Suprapubic skin (tissue), 4 donors: ENCODE results near the gene UXT. TPM values are rescaled to one million over a fixed set of nuclear protein-coding genes. Genes with fewer than 3 reads are reported as not detected.
"Not testable (repeated sequence)": the region's sequence is repeated elsewhere in the genome, so short reads cannot be mapped to it uniquely, and the experiment has no call there.

Source experiments
- DNase-seq, 2 donors: peaks; one replicate each; pipeline ENCODE4 v3.0.0-alpha.2; 2019; ENCODE audit warnings: low spot score in 2 of 2
- H3K27ac ChIP-seq: fragments of 200-600 bp; sonication (generic); one replicate; pipeline ENCODE4 v1.5.1; 2019
- H3K27me3 ChIP-seq: fragments of 200-600 bp; sonication (generic); one replicate; pipeline ENCODE4 v1.5.1; 2019
- H3K36me3 ChIP-seq: fragments of 200-600 bp; sonication (generic); one replicate; pipeline ENCODE4 v1.5.1; 2019
- H3K4me1 ChIP-seq: fragments of 200-600 bp; sonication (generic); one replicate; pipeline ENCODE4 v1.5.1; 2019
- H3K4me3 ChIP-seq: fragments of 200-600 bp; sonication (generic); one replicate; pipeline ENCODE4 v1.5.1; 2019; ENCODE audit warnings: mild to moderate bottlenecking
- H3K9me3 ChIP-seq: fragments of 200-600 bp; sonication (generic); one replicate; pipeline ENCODE4 v1.5.1; 2019
- EP300 ChIP-seq: sonication (generic); formaldehyde crosslinking; IDR thresholded peaks from one replicate; pipeline ENCODE4 v1.6.1; 2017; ENCODE audit warnings: antibody characterized with exemption
- POLR2A ChIP-seq, 2 donors: fragments of 450-650 bp; IDR thresholded peaks; one replicate each; pipeline ENCODE4 v1.6.1; 2017; ENCODE audit warnings: antibody characterized with exemption in 2 of 2, mild to moderate bottlenecking in 2 of 2, moderate library complexity in 2 of 2
- POLR2AphosphoS5 ChIP-seq, 3 donors: sonication (generic); formaldehyde crosslinking; IDR thresholded peaks; one replicate each; pipeline ENCODE4 v1.6.1; 2017; ENCODE audit warnings: antibody characterized with exemption in 3 of 3
- WGBS: methylation state at CpG from one replicate; pipeline ENCODE4 v1.1.5; 2018; 5-methylcytosine and 5-hydroxymethylcytosine counted together
- total RNA-seq, 4 donors: library from RNA; depleted of rRNA; stranded (reverse); fragments of >200 nt; gene quantifications; one replicate each; pipeline ENCODE4 v1.1.0, GENCODE V29; 2016
- TF ChIP-seq, protein P1 (sequence below), 2 donors: fragments of 200-600 bp in 1 of 2; fragments of 450-650 bp in 1 of 2; sonication (generic) in 1 of 2; IDR thresholded peaks; one replicate each; pipeline ENCODE4 v1.5.1; 2016 to 2019; ENCODE audit warnings: antibody characterized with exemption in 2 of 2, mild to moderate bottlenecking in 1 of 2, moderate library complexity in 1 of 2

Gene UXT
- total RNA-seq, 4 donors from 2014 or later = 82.6 to 127 (median 118) TPM

DNA sequence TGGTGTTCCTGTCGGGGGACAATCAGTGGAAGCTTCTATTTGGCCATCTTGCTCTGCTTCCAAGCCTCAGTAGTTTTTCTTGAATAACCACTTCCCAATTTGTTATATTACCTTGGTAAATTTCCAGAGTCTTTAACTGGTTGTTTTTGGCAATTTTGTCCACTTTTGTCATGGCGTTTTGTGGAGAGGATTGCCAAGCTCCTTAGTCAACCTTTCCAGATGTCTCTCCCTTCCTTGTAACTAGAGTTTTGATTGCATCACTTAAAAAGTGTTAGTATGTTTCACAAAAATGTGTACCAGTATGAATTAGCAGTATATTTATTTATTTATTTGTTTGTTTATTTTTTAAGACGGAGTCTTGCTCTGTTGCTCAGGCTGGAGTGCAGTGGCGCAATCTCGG lies 15.8 kb upstream of the UXT start:
- 76% methylated on average over 5 of the region's 5 CpGs for WGBS
- H3K4me1 ChIP-seq = no peaks in the 10 kb centered on the region
- H3K4me3 ChIP-seq = no peak overlapping the region
- TF ChIP-seq POLR2AphosphoS5 (IDR thresholded peaks at IDR 0.05) = no peak
- TF ChIP-seq POLR2A (IDR thresholded peaks at IDR 0.05) = no peak
- TF ChIP-seq, protein P1, sequence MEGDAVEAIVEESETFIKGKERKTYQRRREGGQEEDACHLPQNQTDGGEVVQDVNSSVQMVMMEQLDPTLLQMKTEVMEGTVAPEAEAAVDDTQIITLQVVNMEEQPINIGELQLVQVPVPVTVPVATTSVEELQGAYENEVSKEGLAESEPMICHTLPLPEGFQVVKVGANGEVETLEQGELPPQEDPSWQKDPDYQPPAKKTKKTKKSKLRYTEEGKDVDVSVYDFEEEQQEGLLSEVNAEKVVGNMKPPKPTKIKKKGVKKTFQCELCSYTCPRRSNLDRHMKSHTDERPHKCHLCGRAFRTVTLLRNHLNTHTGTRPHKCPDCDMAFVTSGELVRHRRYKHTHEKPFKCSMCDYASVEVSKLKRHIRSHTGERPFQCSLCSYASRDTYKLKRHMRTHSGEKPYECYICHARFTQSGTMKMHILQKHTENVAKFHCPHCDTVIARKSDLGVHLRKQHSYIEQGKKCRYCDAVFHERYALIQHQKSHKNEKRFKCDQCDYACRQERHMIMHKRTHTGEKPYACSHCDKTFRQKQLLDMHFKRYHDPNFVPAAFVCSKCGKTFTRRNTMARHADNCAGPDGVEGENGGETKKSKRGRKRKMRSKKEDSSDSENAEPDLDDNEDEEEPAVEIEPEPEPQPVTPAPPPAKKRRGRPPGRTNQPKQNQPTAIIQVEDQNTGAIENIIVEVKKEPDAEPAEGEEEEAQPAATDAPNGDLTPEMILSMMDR (IDR thresholded peaks at IDR 0.05) = no peak
- TF ChIP-seq EP300 = no peak
- no peaks in the 10 kb centered on the region for H3K9me3 ChIP-seq
- no peaks in the 10 kb centered on the region for H3K36me3 ChIP-seq
- H3K27ac ChIP-seq = no peak overlapping the region
- no peaks in the 10 kb centered on the region for H3K27me3 ChIP-seq
- DNase-seq = no peak

DNA sequence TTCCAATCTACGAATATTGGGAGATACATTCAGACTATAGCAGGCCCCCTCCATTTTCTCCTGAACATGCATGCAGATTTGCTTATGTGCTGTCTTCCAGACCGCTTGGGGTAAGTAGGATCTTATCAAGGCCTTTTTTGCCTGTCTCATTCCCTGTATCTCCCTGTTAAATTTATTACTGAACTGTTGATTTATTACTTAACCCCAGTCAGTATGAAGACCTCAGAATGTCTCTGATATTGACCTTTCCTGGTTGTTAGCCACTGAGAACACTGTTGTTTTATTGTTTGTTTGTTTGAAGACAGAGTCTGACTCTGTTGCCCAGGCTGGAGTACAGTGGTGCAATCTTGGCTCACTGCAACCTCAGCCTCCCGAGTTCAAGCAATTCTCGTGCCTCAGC lies 6.8 kb upstream of the UXT start:
- H3K4me1 ChIP-seq, H3K27ac ChIP-seq, H3K4me3 ChIP-seq, H3K36me3 ChIP-seq, DNase-seq, H3K27me3 ChIP-seq, H3K9me3 ChIP-seq: not testable (repeated sequence)
- WGBS = 85% methylated on average over 4 of the region's 4 CpGs

DNA sequence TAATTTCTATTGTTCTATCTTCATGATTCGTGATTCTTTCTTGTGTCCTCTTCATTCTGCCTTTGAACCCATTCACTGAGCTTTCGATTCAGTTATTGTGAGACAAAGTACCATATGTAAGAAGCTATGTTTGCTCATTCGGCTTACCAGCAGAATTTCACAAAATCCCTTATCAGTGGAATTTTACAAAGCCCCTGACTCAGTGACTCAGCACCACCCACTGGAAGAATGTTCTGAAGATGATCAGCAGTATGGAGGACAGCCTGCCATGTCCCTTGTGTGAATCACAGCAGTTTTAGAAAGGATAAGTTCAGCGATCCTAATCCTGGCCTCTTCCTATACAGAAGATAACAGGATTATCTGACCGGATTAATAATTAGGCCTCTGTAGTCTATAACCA lies 5.8 kb upstream of the UXT start:
- 77% methylated on average over 5 of the region's 5 CpGs for WGBS
- no peaks in the 10 kb centered on the region for H3K4me1 ChIP-seq
- no peaks in the 10 kb centered on the region for H3K36me3 ChIP-seq
- no peak overlapping the region for H3K27ac ChIP-seq
- DNase-seq = no peak
- no peak for TF ChIP-seq POLR2A (IDR thresholded peaks at IDR 0.05)
- TF ChIP-seq, protein P1 (IDR thresholded peaks at IDR 0.05) = no peak
- TF ChIP-seq EP300 = no peak
- TF ChIP-seq POLR2AphosphoS5 (IDR thresholded peaks at IDR 0.05) = no peak
- no peaks in the 10 kb centered on the region for H3K9me3 ChIP-seq
- H3K27me3 ChIP-seq = no peaks in the 10 kb centered on the region
- no peak overlapping the region for H3K4me3 ChIP-seq

DNA sequence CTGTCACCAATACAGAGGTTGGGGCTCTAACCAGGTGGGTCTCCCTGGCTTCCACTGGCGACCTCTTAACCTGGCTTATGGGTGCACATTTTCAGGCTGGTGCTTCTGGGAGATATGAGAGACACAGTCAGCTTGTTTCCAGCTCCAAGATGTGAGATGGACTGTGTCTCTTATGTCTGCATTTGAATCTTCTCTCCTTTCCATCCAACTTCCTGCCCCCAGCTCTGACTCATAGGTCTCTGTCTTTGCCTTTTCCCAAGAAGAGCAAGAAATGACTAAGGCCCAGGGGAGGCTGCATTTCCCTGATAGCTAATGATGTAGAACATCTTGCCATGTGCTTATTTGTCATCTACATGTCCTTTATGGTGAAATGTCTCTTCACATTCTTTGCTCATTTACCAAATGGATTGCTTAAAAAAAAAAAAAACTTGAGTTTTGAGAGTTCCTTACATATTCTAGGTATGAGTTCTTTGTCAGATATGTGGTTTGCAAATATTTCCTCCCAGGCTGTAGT lies 3.2 kb upstream of the UXT start:
- Histone ChIP-seq H3K4me3 (no peak overlapping the region), H3K27me3 (no peaks in the 10 kb centered on the region), H3K27ac (no peak overlapping the region), H3K36me3 (peaks cover 4% of the 10 kb centered on the region), H3K4me1 (peaks cover 2% of the 10 kb centered on the region), H3K9me3 (no peaks in the 10 kb centered on the region)
- TF ChIP-seq POLR2A (IDR thresholded peaks at IDR 0.05) = no peak
- no peak for TF ChIP-seq EP300
- TF ChIP-seq, protein P1 (IDR thresholded peaks at IDR 0.05) = no peak
- no peak for TF ChIP-seq POLR2AphosphoS5 (IDR thresholded peaks at IDR 0.05)
- no peak for DNase-seq
- 67% methylated on average over 1 of the region's 1 CpG for WGBS

DNA sequence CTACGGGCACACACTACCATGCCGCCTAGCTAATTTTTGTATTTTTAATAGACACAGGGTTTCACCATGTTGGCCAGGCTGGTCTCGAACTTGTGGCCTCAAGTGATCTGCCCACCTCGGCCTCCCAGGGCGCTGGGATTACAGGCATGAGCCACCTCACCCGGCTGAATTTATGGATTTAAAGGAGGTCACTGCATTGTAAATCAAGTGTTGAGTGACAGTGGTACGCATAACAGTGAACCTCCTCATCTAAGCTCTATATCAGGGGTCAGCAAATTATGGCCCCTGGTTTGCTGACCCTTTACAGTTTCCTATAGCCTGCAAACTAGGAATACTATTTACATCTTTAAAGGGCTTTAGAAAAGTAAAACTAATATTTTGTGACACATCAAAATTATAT lies 2.6 kb upstream of the UXT start:
- Histone ChIP-seq H3K36me3 (peaks cover 10% of the 10 kb centered on the region), H3K27ac (no peak overlapping the region), H3K4me1 (peaks cover 2% of the 10 kb centered on the region), H3K9me3 (no peaks in the 10 kb centered on the region), H3K4me3 (no peak overlapping the region), H3K27me3 (no peaks in the 10 kb centered on the region)
- TF ChIP-seq POLR2A (IDR thresholded peaks at IDR 0.05) = no peak
- TF ChIP-seq EP300 = no peak
- no peak for TF ChIP-seq POLR2AphosphoS5 (IDR thresholded peaks at IDR 0.05)
- TF ChIP-seq, protein P1 (IDR thresholded peaks at IDR 0.05) = no peak
- WGBS = 87% methylated on average over 7 of the region's 7 CpGs
- no peak for DNase-seq

DNA sequence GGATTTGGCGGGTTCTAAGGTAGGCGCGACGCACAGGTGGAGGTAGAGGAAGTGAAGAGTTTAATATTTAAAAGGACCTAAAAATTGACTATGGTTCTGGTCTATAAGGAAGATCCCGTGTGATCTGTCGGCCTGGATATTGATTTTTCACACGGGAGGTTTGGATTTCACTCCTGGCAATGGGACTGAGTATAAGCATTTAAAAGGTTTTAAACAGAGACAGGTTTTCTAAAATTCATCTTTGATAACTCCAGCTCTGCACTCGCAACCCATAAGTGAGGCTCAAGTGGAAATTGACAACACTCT lies 394 bp upstream of the UXT start:
- H3K27ac ChIP-seq = peak overlapping the region; percentile 97
- no peaks in the 10 kb centered on the region for H3K9me3 ChIP-seq
- peaks cover 21% of the 10 kb centered on the region for H3K36me3 ChIP-seq
- H3K4me1 ChIP-seq = peaks cover 2% of the 10 kb centered on the region
- H3K27me3 ChIP-seq = no peaks in the 10 kb centered on the region
- no peak for DNase-seq
- H3K4me3 ChIP-seq = peak overlapping the region; percentile 62
- 43% methylated on average over 8 of the region's 8 CpGs for WGBS
- TF ChIP-seq POLR2A (IDR thresholded peaks at IDR 0.05) (no peak), POLR2AphosphoS5 (IDR thresholded peaks at IDR 0.05) (no peak), EP300 (no peak)
- TF ChIP-seq, protein P1 (IDR thresholded peaks at IDR 0.05) = no peak
